HEK293T (cell line): Measurements from ENCODE around the gene SELENOF.
A peak's percentile ranks its signal among the peaks of the same experiment; 100 is the strongest.

Experiments used
- CTCF ChIA-PET: fragments of 350-600 bp; formaldehyde crosslinking; extraction: SDS; loops from one replicate; lab custom pipeline; 2021; ENCODE audit warnings: antibody characterized with exemption, inconsistent platforms; lab: Yijun Ruan, JAX
- POLR2A ChIA-PET: fragments of 350-600 bp; formaldehyde crosslinking; extraction: SDS; loops from one replicate; lab custom pipeline; 2020; ENCODE audit warnings: antibody characterized with exemption, inconsistent platforms; lab: Yijun Ruan, JAX
- DNase-seq: peaks from one replicate; pipeline ENCODE4 v3.0.0; 2012; ENCODE audit warnings: mixed read lengths; ENCODE audit errors: extremely low spot score
- ARNT ChIP-seq: fragments of 450-650 bp; IDR thresholded peaks from 2 replicates; pipeline ENCODE4 v1.6.1; 2017; ENCODE audit warnings: mild to moderate bottlenecking
- BHLHE40 ChIP-seq: fragments of 450-650 bp; IDR thresholded peaks from 2 replicates; pipeline ENCODE4 v1.6.1; 2016; ENCODE audit warnings: mild to moderate bottlenecking, moderate library complexity, borderline replicate concordance
- CTBP1 ChIP-seq: fragments of 450-650 bp; IDR thresholded peaks from 2 replicates; pipeline ENCODE4 v1.6.1; 2016; ENCODE audit warnings: borderline replicate concordance
- ELF4 ChIP-seq: fragments of 450-650 bp; IDR thresholded peaks from 2 replicates; pipeline ENCODE4 v1.6.1; 2017; ENCODE audit warnings: antibody characterized with exemption
- FOXA1 ChIP-seq: fragments of 450-650 bp; IDR thresholded peaks from 2 replicates; pipeline ENCODE4 v1.6.1; 2016; ENCODE audit warnings: mild to moderate bottlenecking
- FOXK2 ChIP-seq: fragments of 450-650 bp; IDR thresholded peaks from 2 replicates; pipeline ENCODE4 v1.6.1; 2016; ENCODE audit warnings: mild to moderate bottlenecking
- FOXM1 ChIP-seq: fragments of 450-650 bp; IDR thresholded peaks from 2 replicates; pipeline ENCODE4 v1.6.1; 2017; ENCODE audit warnings: mild to moderate bottlenecking, borderline replicate concordance
- HDGF ChIP-seq: fragments of 450-650 bp; IDR thresholded peaks from 2 replicates; pipeline ENCODE4 v1.6.1; 2017; ENCODE audit warnings: antibody characterized with exemption, borderline replicate concordance
- L3MBTL2 ChIP-seq: fragments of 450-650 bp; conservative IDR thresholded peaks from 2 replicates; pipeline ENCODE4 v1.6.1; 2016; ENCODE audit warnings: mild to moderate bottlenecking
- LEF1 ChIP-seq: fragments of 450-650 bp; IDR thresholded peaks from 2 replicates; pipeline ENCODE4 v1.6.1; 2017; ENCODE audit warnings: mild to moderate bottlenecking, borderline replicate concordance
- NFRKB ChIP-seq: fragments of 450-650 bp; IDR thresholded peaks from 2 replicates; pipeline ENCODE4 v1.6.1; 2016; ENCODE audit warnings: mild to moderate bottlenecking, moderate library complexity
- PKNOX1 ChIP-seq: fragments of 450-650 bp; IDR thresholded peaks from 2 replicates; pipeline ENCODE4 v1.6.1; 2016
- SP1 ChIP-seq: fragments of 450-650 bp; IDR thresholded peaks from 2 replicates; pipeline ENCODE4 v1.6.1; 2017
- SUZ12 ChIP-seq: fragments of 450-650 bp; IDR thresholded peaks from 2 replicates; pipeline ENCODE4 v1.6.1; 2016; ENCODE audit warnings: mild to moderate bottlenecking
- TARDBP ChIP-seq: fragments of 450-650 bp; IDR thresholded peaks from 2 replicates; pipeline ENCODE4 v1.6.1; 2016
- ZNF384 ChIP-seq: fragments of 450-650 bp; IDR thresholded peaks from 2 replicates; pipeline ENCODE4 v1.6.1; 2016

SELENOF gene

GRCh38 chr1:86924324-86924960 is 10.5 kb upstream of the SELENOF start:
- ChIA-PET POLR2A (no interaction called here), CTCF (no interaction called here)
- no peak for DNase-seq
- TF ChIP-seq PKNOX1, result no peak
- TF ChIP-seq ZNF384, result no peak
- TF ChIP-seq ELF4, result no peak
- no peak for TF ChIP-seq ARNT

GRCh38 chr1:86922445-86922844 is 8.5 kb upstream of the SELENOF start:
- TF ChIP-seq HDGF (no peak), FOXK2 (no peak), L3MBTL2 (no peak), FOXA1 (no peak), PKNOX1 (no peak), LEF1 (no peak), ARNT (no peak), SP1 (no peak), TARDBP (no peak), CTBP1 (no peak), ELF4 (no peak), SUZ12 (no peak), ZNF384 (no peak), BHLHE40 (no peak), FOXM1 (no peak), NFRKB (no peak)
- ChIA-PET CTCF (no interaction called here), POLR2A (no interaction called here)
- no peak for DNase-seq

GRCh38 chr1:86916752-86917151 is 2.8 kb upstream of the SELENOF start:
- ChIA-PET CTCF (no interaction called here), POLR2A (interaction anchor here (2.9 kb wide), 1 partner anchor 18 kb away, joined by 24 read pairs; no protein-coding TSS in a partner anchor)
- TF ChIP-seq BHLHE40 (no peak), NFRKB (no peak), PKNOX1 (no peak), LEF1 (no peak), SUZ12 (no peak), CTBP1 (no peak), FOXA1 (no peak), L3MBTL2 (no peak), FOXK2 (no peak), ZNF384 (no peak), FOXM1 (no peak), TARDBP (no peak), SP1 (no peak), ARNT (no peak)
- DNase-seq, result no peak

- peak; percentile 54 for TF ChIP-seq PKNOX1
- no peak for TF ChIP-seq FOXM1
- no peak for DNase-seq
- ChIA-PET CTCF (interaction anchor here (0.6 to 0.9 kb wide), 2 partner anchors 109 to 200 kb away, joined by 3 to 5 read pairs; no protein-coding TSS in a partner anchor), POLR2A (interaction anchor here (0.8 to 2.9 kb wide), 5 partner anchors 13 to 167 kb away, joined by 3 to 24 read pairs (median 3); no protein-coding TSS in a partner anchor)
Measured at GRCh38 chr1:86915737-86916235, 1.9 kb upstream of the SELENOF start.

- ChIA-PET CTCF (interaction anchor here (0.6 to 1.2 kb wide), 3 partner anchors 110 to 199 kb away, joined by 3 to 5 read pairs (median 3); no protein-coding TSS in a partner anchor), POLR2A (interaction anchor here (0.8 to 2.9 kb wide), 7 partner anchors 14 to 168 kb away, joined by 3 to 24 read pairs (median 4); no protein-coding TSS in a partner anchor)
- no peak for TF ChIP-seq FOXM1
- TF ChIP-seq L3MBTL2, result peak; percentile 74
- no peak for TF ChIP-seq SP1
- DNase-seq, result peak; percentile 50
Measured at GRCh38 chr1:86914998-86915736, 1.2 kb upstream of the SELENOF start.

GRCh38 chr1:86914601-86914997 is 673 bp upstream of the SELENOF start, which contains the start of gene HS2ST1:
Gene HS2ST1, plus strand, starts transcription at chr1:86914635.
- TF ChIP-seq ZNF384 (no peak), FOXA1 (no peak), FOXM1 (no peak), FOXK2 (no peak), L3MBTL2 (no peak), ELF4 (no peak), ARNT (no peak), HDGF (no peak), TARDBP (no peak), SUZ12 (no peak), SP1 (no peak), CTBP1 (no peak), PKNOX1 (no peak)
- CTCF ChIA-PET, result interaction anchor here (1.2 kb wide), 1 partner anchor 111 kb away, joined by 3 read pairs; no protein-coding TSS in a partner anchor
- DNase-seq, result no peak
- POLR2A ChIA-PET, result interaction anchor here (0.7 to 2.9 kb wide), 24 partner anchors 11 to 414 kb away, joined by 3 to 24 read pairs (median 4); partner anchors contain the start of gene LMO4
